Measurements from ENCODE around the gene CYTH4. TPM values are rescaled to one million over a fixed set of nuclear protein-coding genes. Genes with fewer than 3 reads are reported as not detected.

Gene CYTH4
- total RNA-seq, 2 experiments from 2014 or later, result 20.6 to 28.1 TPM

GRCh38 chr22:37253126-37253660, 29.1 kb upstream of the CYTH4 start:
- POLR2A ChIA-PET, result no interaction called here
- CTCF ChIA-PET (ENCODE audit: unreplicated experiment), result no interaction called here
- peak overlapping the region; percentile 58; the same call in 1 of the 2 replicates for H2AFZ ChIP-seq (ENCODE audit: low read length)

GRCh38 chr22:37254209-37254866, 28.0 kb upstream of the CYTH4 start:
- Histone ChIP-seq H3K36me3 (ENCODE audit: insufficient read depth, low read length) (no peaks in the 10 kb centered on the region), H3K4me3 (ENCODE audit: low read depth, low read length, poor library complexity, severe bottlenecking) (no peak overlapping the region), H3K9me3 (ENCODE audit: low read length) (no peaks in the 10 kb centered on the region), H3K4me1 (ENCODE audit: insufficient read depth, low read length, poor library complexity, severe bottlenecking) (peaks cover 32% of the 10 kb centered on the region), H3K4me2 (ENCODE audit: low read length) (no peak overlapping the region), H3K9me2 (ENCODE audit: insufficient read depth, low read length) (no peaks in the 10 kb centered on the region), H3K27ac (ENCODE audit: low read depth, low read length, poor library complexity, severe bottlenecking) (no peak overlapping the region), H4K20me1 (ENCODE audit: insufficient read depth, low read length) (no peaks in the 10 kb centered on the region), H3K79me2 (ENCODE audit: insufficient read depth, low read depth, low read length) (no peaks in the 10 kb centered on the region), H2AFZ (ENCODE audit: low read length) (no peak overlapping the region)
- TF ChIP-seq CTCF (conservative IDR thresholded peaks at IDR 0.05; ENCODE audit: low read length) (no peak), EZH2phosphoT487 (IDR thresholded peaks at IDR 0.05; ENCODE audit: borderline replicate concordance, low read depth, low read length) (no peak)
- CTCF ChIA-PET (ENCODE audit: unreplicated experiment), result no interaction called here
- BruUV-seq (replicated peaks), result no TSS peak
- DNase-seq (ENCODE audit: low spot score), result no peak
- POLR2A ChIA-PET, result interaction anchor here (0.6 kb wide), 1 partner anchor 188 kb away, joined by 3 read pairs; no protein-coding TSS in a partner anchor
- intact Hi-C loops (cut with micrococcal nuclease; ENCODE audit: unreplicated experiment), result no loop called here

More at GRCh38 chr22:37253126-37253660, 29.1 kb upstream of the CYTH4 start:
- TF ChIP-seq EZH2phosphoT487 (IDR thresholded peaks at IDR 0.05; ENCODE audit: borderline replicate concordance, low read depth, low read length) (no peak), CTCF (conservative IDR thresholded peaks at IDR 0.05; ENCODE audit: low read length) (peak; percentile 63; the same call in 1 of the 2 replicates)
- Histone ChIP-seq H3K27ac (ENCODE audit: low read depth, low read length, poor library complexity, severe bottlenecking) (no peak overlapping the region), H3K4me1 (ENCODE audit: insufficient read depth, low read length, poor library complexity, severe bottlenecking) (peaks cover 32% of the 10 kb centered on the region), H3K79me2 (ENCODE audit: insufficient read depth, low read depth, low read length) (no peaks in the 10 kb centered on the region), H3K4me3 (ENCODE audit: low read depth, low read length, poor library complexity, severe bottlenecking) (no peak overlapping the region), H3K9me2 (ENCODE audit: insufficient read depth, low read length) (no peaks in the 10 kb centered on the region), H3K9me3 (ENCODE audit: low read length) (no peaks in the 10 kb centered on the region), H4K20me1 (ENCODE audit: insufficient read depth, low read length) (no peaks in the 10 kb centered on the region), H3K4me2 (ENCODE audit: low read length) (peak overlapping the region; percentile 44), H3K36me3 (ENCODE audit: insufficient read depth, low read length) (no peaks in the 10 kb centered on the region)
- intact Hi-C loops (cut with micrococcal nuclease; ENCODE audit: unreplicated experiment), result no loop called here
- DNase-seq (ENCODE audit: low spot score), result no peak
- no TSS peak for BruUV-seq (replicated peaks)

- no peak for DNase-seq (ENCODE audit: low spot score)
- intact Hi-C loops (cut with micrococcal nuclease; ENCODE audit: unreplicated experiment), result no loop called here
- Histone ChIP-seq H3K4me3 (ENCODE audit: low read depth, low read length, poor library complexity, severe bottlenecking) (no peak overlapping the region), H3K79me2 (ENCODE audit: insufficient read depth, low read depth, low read length) (no peaks in the 10 kb centered on the region), H3K27ac (ENCODE audit: low read depth, low read length, poor library complexity, severe bottlenecking) (no peak overlapping the region), H3K4me1 (ENCODE audit: insufficient read depth, low read length, poor library complexity, severe bottlenecking) (peaks cover 36% of the 10 kb centered on the region), H3K4me2 (ENCODE audit: low read length) (no peak overlapping the region), H4K20me1 (ENCODE audit: insufficient read depth, low read length) (no peaks in the 10 kb centered on the region), H2AFZ (ENCODE audit: low read length) (no peak overlapping the region), H3K9me2 (ENCODE audit: insufficient read depth, low read length) (no peaks in the 10 kb centered on the region), H3K9me3 (ENCODE audit: low read length) (no peaks in the 10 kb centered on the region), H3K36me3 (ENCODE audit: insufficient read depth, low read length) (no peaks in the 10 kb centered on the region)
- no peak for TF ChIP-seq EZH2phosphoT487 (IDR thresholded peaks at IDR 0.05; ENCODE audit: borderline replicate concordance, low read depth, low read length)
- TF ChIP-seq CTCF (conservative IDR thresholded peaks at IDR 0.05; ENCODE audit: low read length), result no peak
- POLR2A ChIA-PET, result interaction anchor here (0.6 kb wide), 1 partner anchor 187 kb away, joined by 3 read pairs; no protein-coding TSS in a partner anchor
- no TSS peak for BruUV-seq (replicated peaks)
- CTCF ChIA-PET (ENCODE audit: unreplicated experiment), result no interaction called here
Observed at GRCh38 chr22:37254867-37255233, 27.5 kb upstream of the CYTH4 start.

Data from OCI-LY7 (cell line).